Measurements from ENCODE around the gene STAT5B.
"Not testable (repeated sequence)": the region's sequence is repeated elsewhere in the genome, so short reads cannot be mapped to it uniquely, and the experiment has no call there.

STAT5B gene

DNA sequence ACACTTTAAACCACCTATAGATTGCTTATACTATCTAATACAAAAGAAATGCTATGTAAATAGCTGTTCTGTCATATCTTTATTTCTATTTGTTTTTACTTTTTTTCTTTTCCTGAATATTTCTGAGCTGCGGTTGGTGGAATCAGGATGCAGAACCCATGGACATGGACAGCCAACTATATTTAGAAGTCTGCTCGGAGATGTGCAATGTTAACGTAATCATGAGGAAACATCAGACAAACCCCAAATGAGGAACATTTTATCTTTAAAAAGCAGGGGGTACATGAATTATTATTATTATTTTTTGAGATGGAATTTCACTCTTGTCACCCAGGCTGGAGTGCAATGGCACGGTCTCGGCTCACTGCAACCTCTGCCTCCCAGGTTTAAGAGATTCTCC lies 50.5 kb downstream of the STAT5B start:
- DNase-seq (ENCODE audit: low read depth), result no peak
- TF ChIP-seq, protein P1, sequence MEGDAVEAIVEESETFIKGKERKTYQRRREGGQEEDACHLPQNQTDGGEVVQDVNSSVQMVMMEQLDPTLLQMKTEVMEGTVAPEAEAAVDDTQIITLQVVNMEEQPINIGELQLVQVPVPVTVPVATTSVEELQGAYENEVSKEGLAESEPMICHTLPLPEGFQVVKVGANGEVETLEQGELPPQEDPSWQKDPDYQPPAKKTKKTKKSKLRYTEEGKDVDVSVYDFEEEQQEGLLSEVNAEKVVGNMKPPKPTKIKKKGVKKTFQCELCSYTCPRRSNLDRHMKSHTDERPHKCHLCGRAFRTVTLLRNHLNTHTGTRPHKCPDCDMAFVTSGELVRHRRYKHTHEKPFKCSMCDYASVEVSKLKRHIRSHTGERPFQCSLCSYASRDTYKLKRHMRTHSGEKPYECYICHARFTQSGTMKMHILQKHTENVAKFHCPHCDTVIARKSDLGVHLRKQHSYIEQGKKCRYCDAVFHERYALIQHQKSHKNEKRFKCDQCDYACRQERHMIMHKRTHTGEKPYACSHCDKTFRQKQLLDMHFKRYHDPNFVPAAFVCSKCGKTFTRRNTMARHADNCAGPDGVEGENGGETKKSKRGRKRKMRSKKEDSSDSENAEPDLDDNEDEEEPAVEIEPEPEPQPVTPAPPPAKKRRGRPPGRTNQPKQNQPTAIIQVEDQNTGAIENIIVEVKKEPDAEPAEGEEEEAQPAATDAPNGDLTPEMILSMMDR (conservative IDR thresholded peaks at IDR 0.05; ENCODE audit: low read length), result no peak
- no peak overlapping the region for H3K4me3 ChIP-seq (ENCODE audit: low read length)

DNA sequence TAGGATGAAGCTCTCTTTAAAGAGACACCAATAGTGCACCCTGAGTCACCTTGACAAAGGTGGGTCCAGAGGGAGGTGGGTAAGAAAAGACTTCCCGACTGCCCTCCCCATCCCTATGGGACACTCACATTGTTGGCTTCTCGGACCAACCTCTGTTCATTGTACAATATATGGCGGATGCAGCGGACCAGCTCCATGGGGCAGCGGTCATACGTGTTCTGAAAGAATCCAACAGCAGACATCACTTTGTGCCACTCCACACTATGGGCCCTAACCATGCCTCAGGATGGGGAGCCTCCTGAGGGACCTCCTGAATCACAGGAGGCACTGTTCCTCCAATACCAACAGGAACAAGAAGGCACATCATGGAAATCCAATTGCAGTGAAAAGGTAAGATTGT lies 51.5 kb downstream of the STAT5B start:
- TF ChIP-seq, protein P1 (conservative IDR thresholded peaks at IDR 0.05; ENCODE audit: low read length), result no peak
- H3K4me3 ChIP-seq (ENCODE audit: low read length), result no peak overlapping the region
- no peak for DNase-seq (ENCODE audit: low read depth)

DNA sequence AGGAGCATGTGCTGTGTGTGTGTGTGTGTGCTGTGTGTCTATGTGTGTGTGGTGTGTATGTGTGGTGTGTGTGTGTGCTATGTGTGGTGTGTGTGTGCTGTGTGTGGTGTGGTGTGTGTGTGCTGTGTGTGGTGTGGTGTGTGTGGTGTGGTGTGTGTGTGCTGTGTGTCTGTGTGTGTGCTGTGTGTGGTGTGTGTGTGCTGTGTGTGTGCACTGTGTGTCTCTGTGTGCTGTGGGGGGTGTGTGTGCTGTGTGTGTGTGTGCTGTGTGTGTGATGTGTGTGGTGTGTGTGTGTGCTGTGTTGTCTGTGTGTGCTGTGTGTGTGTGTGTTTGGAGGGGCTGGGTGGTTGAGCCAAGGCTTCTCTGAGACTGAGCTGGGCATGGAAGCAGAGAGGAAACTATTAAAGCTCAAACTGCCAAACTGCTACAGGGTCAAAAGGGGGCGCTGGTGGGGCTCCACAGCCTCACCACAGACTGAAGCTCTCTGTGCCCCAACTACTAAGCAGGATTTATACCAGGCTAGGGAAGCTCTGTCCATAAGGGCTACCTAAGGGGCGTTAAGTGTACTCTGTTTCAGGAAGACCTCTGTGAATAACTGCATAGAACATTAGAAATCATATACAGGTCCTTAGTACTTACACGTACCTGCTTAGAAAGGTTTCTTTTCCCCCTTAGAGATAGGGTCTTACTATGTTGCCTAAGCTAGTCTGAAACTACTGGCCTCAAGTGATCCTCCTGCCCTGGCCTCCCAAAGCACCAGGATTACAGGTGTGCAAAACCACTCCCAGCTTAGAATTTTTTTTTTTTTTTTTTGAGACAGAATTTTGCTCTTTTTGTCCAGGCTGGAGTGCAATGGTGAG lies 54.1 kb downstream of the STAT5B start:
- no peak overlapping the region for H3K4me3 ChIP-seq (ENCODE audit: low read length)
- DNase-seq (ENCODE audit: low read depth), result peak; percentile 45
- TF ChIP-seq, protein P1 (conservative IDR thresholded peaks at IDR 0.05; ENCODE audit: low read length), result peak; percentile 66

DNA sequence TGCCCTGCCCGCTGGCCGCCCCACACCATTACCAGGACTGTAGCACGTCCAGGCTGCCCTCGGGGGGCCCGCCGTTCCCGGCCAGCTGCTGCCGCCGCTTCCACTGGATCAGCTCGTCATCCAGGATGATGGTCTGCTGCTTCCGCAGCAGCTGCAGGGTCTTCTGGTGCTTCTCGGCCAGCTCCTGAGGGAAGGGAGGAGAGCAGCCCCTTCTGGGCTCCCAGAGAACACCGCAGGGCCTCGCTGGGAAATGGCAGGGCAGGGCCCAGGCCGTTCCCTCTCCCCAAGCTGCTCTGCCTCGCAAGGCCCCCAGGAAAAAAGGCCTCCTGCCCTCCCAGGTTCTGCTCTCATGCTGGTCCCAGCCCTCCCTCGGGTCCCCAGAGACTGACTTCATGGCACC lies 56.9 kb downstream of the STAT5B start:
- not testable (repeated sequence) for DNase-seq (ENCODE audit: low read depth); H3K4me3 ChIP-seq (ENCODE audit: low read length)

DNA sequence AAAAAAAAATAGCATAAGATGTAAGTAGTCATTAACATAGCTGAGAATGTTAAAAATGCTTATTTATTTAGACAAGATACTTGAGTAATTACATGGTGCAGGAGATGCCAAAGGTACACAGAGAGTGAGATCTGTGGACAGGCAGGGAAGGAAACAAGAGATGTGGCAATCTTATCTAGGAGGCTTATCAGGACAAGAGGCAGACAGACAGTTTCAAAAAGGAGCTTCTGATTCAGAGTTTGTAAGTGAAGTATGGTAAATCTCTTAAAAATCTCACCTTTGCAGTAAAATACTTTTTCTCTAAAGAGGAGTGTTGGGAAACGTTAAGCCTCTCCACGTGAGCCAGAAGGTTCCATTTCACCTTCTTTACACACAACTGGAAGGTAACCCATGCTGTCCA lies 62.0 kb downstream of the STAT5B start:
- DNase-seq (ENCODE audit: low read depth), result no peak
- no peak overlapping the region for H3K4me3 ChIP-seq (ENCODE audit: low read length)
- TF ChIP-seq, protein P1 (conservative IDR thresholded peaks at IDR 0.05; ENCODE audit: low read length), result no peak

DNA sequence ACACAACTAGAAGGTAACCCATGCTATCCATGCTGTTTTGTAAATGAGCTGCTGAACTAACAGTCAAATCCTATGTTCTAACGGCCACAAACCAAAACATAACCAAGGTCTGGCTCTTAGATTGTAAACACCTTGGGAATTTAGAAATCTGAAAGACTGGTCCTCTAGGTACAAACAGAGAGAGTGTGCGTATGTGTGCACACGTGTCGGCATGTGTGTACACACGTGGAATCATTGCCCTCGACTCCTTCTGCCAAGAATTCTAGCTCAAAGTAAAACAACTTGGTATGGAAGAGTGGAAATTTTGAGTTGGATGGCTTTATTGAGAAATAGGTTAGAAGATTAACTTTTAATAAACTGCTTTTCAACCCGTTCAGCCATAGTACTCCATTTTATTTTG lies 63.8 kb downstream of the STAT5B start:
- TF ChIP-seq, protein P1 (conservative IDR thresholded peaks at IDR 0.05; ENCODE audit: low read length), result no peak
- peak; percentile 26 for DNase-seq (ENCODE audit: low read depth)
- H3K4me3 ChIP-seq (ENCODE audit: low read length), result no peak overlapping the region

DNA sequence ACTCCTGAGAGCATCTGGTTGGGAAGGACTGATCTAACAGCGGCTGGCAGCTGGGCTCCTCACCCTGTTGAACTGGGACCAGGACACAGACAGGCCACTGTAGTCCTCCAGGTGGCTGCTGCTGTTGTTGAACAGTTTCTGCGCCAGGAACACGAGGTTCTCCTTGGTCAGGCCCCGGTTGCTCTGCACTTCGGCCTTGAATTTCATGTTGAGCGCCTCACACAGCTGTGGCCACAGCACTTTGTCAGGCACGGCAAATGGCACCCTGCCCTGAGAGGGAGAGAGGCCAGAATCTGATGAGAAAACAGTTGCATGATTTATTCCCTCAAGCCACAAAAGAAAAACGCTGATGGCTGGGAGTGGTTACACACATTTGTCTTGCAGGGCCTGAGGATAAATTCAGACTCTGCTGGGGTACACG lies 64.3 kb downstream of the STAT5B start:
- not testable (repeated sequence) for H3K4me3 ChIP-seq (ENCODE audit: low read length)
- DNase-seq (ENCODE audit: low read depth), result peak; percentile 78

DNA sequence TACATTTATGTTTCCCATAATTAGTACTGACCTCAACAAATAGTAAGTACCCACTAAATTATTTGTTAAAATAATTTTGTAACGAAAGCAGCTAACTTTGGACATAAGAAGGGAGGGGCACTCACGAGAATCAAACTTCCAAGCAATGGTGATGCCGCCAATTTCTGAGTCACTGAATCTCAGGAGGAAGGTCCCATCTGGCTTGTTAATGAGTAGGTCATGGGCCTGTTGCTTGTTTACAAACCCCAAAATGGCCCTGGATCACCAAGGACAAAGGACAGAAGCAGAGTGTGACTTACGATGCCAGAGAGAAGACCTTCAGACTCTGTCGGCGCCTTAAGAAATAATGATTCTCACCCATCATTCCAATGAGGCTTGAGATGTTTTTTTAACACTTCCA lies 66.1 kb downstream of the STAT5B start:
- TF ChIP-seq, protein P1 (conservative IDR thresholded peaks at IDR 0.05; ENCODE audit: low read length), result no peak
- no peak overlapping the region for H3K4me3 ChIP-seq (ENCODE audit: low read length)
- no peak for DNase-seq (ENCODE audit: low read depth)

DNA sequence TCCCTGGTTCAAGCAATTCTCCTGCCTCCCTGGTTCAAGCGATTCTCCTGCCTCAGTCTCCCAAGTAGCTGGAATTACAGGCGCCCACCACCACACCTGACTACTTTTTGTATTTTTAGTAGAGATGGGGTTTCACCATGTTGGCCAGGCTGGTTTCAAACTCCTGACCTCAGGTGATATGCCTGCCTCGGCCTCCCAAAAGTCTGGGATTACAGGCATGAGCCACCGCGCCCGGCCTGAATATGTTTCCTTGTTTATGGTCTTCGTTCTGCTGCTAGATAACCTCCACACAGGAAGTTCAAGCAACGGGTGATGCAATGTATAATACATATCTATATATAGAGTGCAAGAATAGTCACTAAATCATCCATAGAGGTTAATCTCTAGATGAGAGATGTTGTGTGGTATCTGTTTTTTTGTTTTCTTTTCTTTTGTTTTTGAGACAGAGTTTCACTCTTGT lies 70.0 kb downstream of the STAT5B start:
- not testable (repeated sequence) for DNase-seq (ENCODE audit: low read depth); H3K4me3 ChIP-seq (ENCODE audit: low read length)
